Fibroblast of lung (primary cell): ENCODE measurements around the gene ID4. TPM values are rescaled to one million over a fixed set of nuclear protein-coding genes. Genes with fewer than 3 reads are reported as not detected.

Experiments used
- DNase-seq, 2 donors: peaks; one replicate each; pipeline versions ENCODE4 v3.0.0 to v3.0.0-alpha.2; 2010; ENCODE audit warnings: low read depth in 2 of 2
- H2AFZ ChIP-seq: 2 replicates; pipeline ENCODE4 v1.5.1; 2012; ENCODE audit warnings: low read length, control low read depth, inconsistent platforms
- H3K27ac ChIP-seq: 2 replicates; pipeline ENCODE4 v1.5.1; 2011; ENCODE audit warnings: low read length, control low read depth; ENCODE audit not compliant: insufficient read depth
- H3K27me3 ChIP-seq: 2 replicates; pipeline ENCODE4 v1.5.1; 2011; ENCODE audit warnings: mild to moderate bottlenecking, low read length; ENCODE audit not compliant: control insufficient read depth, insufficient read depth
- H3K36me3 ChIP-seq: 2 replicates; pipeline ENCODE4 v1.5.1; 2011; ENCODE audit warnings: low read length; ENCODE audit not compliant: control insufficient read depth, insufficient read depth
- H3K4me1 ChIP-seq: 2 replicates; pipeline ENCODE4 v1.5.1; 2011; ENCODE audit warnings: low read length; ENCODE audit not compliant: control insufficient read depth, insufficient read depth; ENCODE audit errors: extremely low read depth
- H3K4me2 ChIP-seq: 2 replicates; pipeline ENCODE4 v1.5.1; 2011; ENCODE audit warnings: low read length, control low read depth; ENCODE audit not compliant: insufficient read depth; ENCODE audit errors: extremely low read depth
- H3K4me3 ChIP-seq, 4 experiments: fragments of 200-600 bp in 1 of 4; sonication (generic) in 1 of 4; replicated peaks in 1 of 4; 2 replicates each; pipeline ENCODE4 v1.5.1; 2011 to 2016; ENCODE audit warnings: low read length in 4 of 4, low read depth in 3 of 4, mild to moderate bottlenecking in 3 of 4, control low read depth in 2 of 4, inconsistent platforms in 1 of 4, mixed read lengths in 1 of 4; ENCODE audit not compliant: insufficient read depth in 1 of 4; ENCODE audit errors: control extremely low read depth in 1 of 4
- H3K79me2 ChIP-seq: 2 replicates; pipeline ENCODE4 v1.5.1; 2012; ENCODE audit warnings: mild to moderate bottlenecking, low read length, inconsistent platforms; ENCODE audit not compliant: control insufficient read depth, insufficient read depth
- H3K9ac ChIP-seq: 2 replicates; pipeline ENCODE4 v1.5.1; 2011; ENCODE audit warnings: mild to moderate bottlenecking, low read length, control low read depth; ENCODE audit not compliant: insufficient read depth
- H3K9me3 ChIP-seq: 2 replicates; pipeline ENCODE4 v1.5.1; 2012; ENCODE audit warnings: low read depth, low read length; ENCODE audit not compliant: control insufficient read depth, insufficient read depth
- H4K20me1 ChIP-seq: 2 replicates; pipeline ENCODE4 v1.5.1; 2011; ENCODE audit warnings: low read length; ENCODE audit not compliant: control insufficient read depth, insufficient read depth; ENCODE audit errors: extremely low read depth
- EZH2 ChIP-seq: IDR thresholded peaks from 2 replicates; pipeline ENCODE4 v1.5.1; 2012; ENCODE audit warnings: low read length, control low read depth, mild to moderate bottlenecking; ENCODE audit errors: missing control alignments
- polyA plus RNA-seq, 2 donors: library from polyadenylated mRNA; depleted of rRNA in 1 of 2; stranded (reverse) in 1 of 2; unstranded in 1 of 2; fragments of >200 nt; gene quantifications; 2 replicates each; pipeline ENCODE4 v1.2.1, GENCODE V29; 2011 to 2012; ENCODE audit warnings: missing spikeins in 1 of 2
- total RNA-seq: library from RNA; depleted of rRNA; stranded (reverse); fragments of >200 nt; gene quantifications from 2 replicates; pipeline ENCODE4 v1.2.1, GENCODE V29; 2014
- TF ChIP-seq, protein P1 (sequence below), 2 donors: IDR thresholded peaks in 1 of 2; conservative IDR thresholded peaks in 1 of 2; 1 replicate in 1 of 2; 2 replicates in 1 of 2; pipeline ENCODE4 v1.5.1; 2011 to 2012; ENCODE audit warnings: low read length in 2 of 2, control low read depth in 1 of 2, inconsistent platforms in 1 of 2, low read depth in 1 of 2, mild to moderate bottlenecking in 1 of 2

Gene ID4
- total and polyA plus RNA-seq, 2 donors (not counting 1 experiment from before 2014, with no cell fraction given): 0.51 to 0.83 TPM

DNA sequence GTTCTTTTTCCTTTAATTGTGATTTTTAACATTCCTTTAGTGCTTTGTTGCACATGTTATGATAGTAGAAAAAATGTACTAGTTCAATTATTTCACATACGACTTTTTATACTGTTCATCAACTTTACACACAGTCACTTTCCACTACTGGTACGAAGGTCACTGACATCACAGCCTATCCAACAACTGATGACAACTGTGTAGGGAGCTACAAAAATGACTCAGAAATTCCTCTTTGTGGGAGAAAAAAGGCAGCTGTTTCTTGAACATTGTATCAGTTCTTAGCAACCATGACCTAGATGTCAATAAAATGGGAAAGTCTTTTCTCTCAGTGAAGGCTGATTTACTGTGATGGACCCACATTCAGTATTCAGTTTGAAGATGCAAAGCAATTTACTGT is 7.0 kb upstream of the ID4 start:
- Histone ChIP-seq H3K9me3 (no peaks in the 10 kb centered on the region), H3K27me3 (no peaks in the 10 kb centered on the region), H3K4me3 (no peak overlapping the region), H3K79me2 (no peaks in the 10 kb centered on the region), H3K4me1 (no peaks in the 10 kb centered on the region), H3K4me2 (no peak overlapping the region), H4K20me1 (no peaks in the 10 kb centered on the region), H3K36me3 (no peaks in the 10 kb centered on the region), H3K9ac (no peak overlapping the region), H2AFZ (no peak overlapping the region), H3K27ac (no peak overlapping the region)
- no peak for TF ChIP-seq EZH2
- TF ChIP-seq, protein P1, sequence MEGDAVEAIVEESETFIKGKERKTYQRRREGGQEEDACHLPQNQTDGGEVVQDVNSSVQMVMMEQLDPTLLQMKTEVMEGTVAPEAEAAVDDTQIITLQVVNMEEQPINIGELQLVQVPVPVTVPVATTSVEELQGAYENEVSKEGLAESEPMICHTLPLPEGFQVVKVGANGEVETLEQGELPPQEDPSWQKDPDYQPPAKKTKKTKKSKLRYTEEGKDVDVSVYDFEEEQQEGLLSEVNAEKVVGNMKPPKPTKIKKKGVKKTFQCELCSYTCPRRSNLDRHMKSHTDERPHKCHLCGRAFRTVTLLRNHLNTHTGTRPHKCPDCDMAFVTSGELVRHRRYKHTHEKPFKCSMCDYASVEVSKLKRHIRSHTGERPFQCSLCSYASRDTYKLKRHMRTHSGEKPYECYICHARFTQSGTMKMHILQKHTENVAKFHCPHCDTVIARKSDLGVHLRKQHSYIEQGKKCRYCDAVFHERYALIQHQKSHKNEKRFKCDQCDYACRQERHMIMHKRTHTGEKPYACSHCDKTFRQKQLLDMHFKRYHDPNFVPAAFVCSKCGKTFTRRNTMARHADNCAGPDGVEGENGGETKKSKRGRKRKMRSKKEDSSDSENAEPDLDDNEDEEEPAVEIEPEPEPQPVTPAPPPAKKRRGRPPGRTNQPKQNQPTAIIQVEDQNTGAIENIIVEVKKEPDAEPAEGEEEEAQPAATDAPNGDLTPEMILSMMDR (conservative IDR thresholded peaks at IDR 0.05 in 1 of 2, IDR thresholded peaks at IDR 0.05 in 1 of 2; ENCODE audit: low read depth in 1 of 2, low read length in 2 of 2): no peak
- DNase-seq: peak; percentile 43 to 54

GRCh38 chr6:19831358-19831757 is 5.8 kb upstream of the ID4 start:
- Histone ChIP-seq H3K36me3 (no peaks in the 10 kb centered on the region), H3K27ac (no peak overlapping the region), H3K27me3 (no peaks in the 10 kb centered on the region), H2AFZ (no peak overlapping the region), H3K4me2 (no peak overlapping the region), H3K4me3 (no peak overlapping the region), H3K79me2 (no peaks in the 10 kb centered on the region), H4K20me1 (no peaks in the 10 kb centered on the region), H3K9me3 (no peaks in the 10 kb centered on the region), H3K4me1 (no peaks in the 10 kb centered on the region), H3K9ac (no peak overlapping the region)
- no peak for DNase-seq
- no peak for TF ChIP-seq EZH2
- TF ChIP-seq, protein P1 (conservative IDR thresholded peaks at IDR 0.05 in 1 of 2, IDR thresholded peaks at IDR 0.05 in 1 of 2; ENCODE audit: low read depth in 1 of 2, low read length in 2 of 2): no peak

GRCh38 chr6:19833947-19834346 is 3.2 kb upstream of the ID4 start:
- Histone ChIP-seq H3K27me3 (no peaks in the 10 kb centered on the region), H3K27ac (no peak overlapping the region), H3K4me1 (no peaks in the 10 kb centered on the region), H3K4me3 (no peak overlapping the region), H3K79me2 (no peaks in the 10 kb centered on the region), H3K9ac (no peak overlapping the region), H3K9me3 (no peaks in the 10 kb centered on the region), H2AFZ (no peak overlapping the region), H4K20me1 (no peaks in the 10 kb centered on the region), H3K36me3 (no peaks in the 10 kb centered on the region), H3K4me2 (no peak overlapping the region)
- TF ChIP-seq EZH2: no peak
- TF ChIP-seq, protein P1 (conservative IDR thresholded peaks at IDR 0.05 in 1 of 2, IDR thresholded peaks at IDR 0.05 in 1 of 2; ENCODE audit: low read depth in 1 of 2, low read length in 2 of 2): no peak
- DNase-seq: no peak
